Measurements from ENCODE around the gene ACTL8. TPM values are rescaled to one million over a fixed set of nuclear protein-coding genes. Genes with fewer than 3 reads are reported as not detected.

Gene ACTL8
- total and polyA plus RNA-seq, 2 of the 4 experiments (the other 2 are of a cell fraction) = under 0.01 to 0.07 TPM

DNA sequence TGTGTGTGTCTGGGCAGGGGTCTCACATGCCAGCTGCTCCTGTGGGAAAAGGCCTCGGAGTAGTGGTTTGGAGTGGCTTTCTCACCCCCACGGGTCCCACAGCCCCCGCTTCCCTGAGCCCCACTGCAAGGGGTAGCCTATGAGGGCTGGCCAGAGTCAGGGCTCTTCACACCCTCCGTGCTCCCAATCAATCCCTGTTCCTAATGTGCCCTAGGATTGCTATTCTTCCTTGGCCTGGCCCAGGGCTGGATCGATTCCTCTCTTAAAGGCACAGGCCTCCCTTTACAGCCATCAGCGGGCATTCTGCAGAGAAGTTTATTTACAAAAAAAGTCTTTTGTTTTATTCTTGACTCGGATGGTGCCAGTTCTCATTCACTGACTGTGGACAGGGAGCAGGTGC, 19.3 kb upstream of the ACTL8 start:
- no peak overlapping the region for H3K14ac ChIP-seq (replicated peaks; ENCODE audit: low read depth, low read length)
- H4K8ac ChIP-seq (ENCODE audit: low read depth in 2 of 2, low read length in 2 of 2) = no peak overlapping the region
- no peak overlapping the region for H3K4ac ChIP-seq (ENCODE audit: low read depth, low read length)
- intact Hi-C loops (cut with micrococcal nuclease) (no loop called here), dilution Hi-C loops (cut with HindIII; ENCODE audit: low sequenced_read_pairs, unreplicated experiment) (no loop called here), in situ Hi-C loops (cut with MboI; ENCODE audit: low sequenced_read_pairs) (no loop called here)
- H4K91ac ChIP-seq (ENCODE audit: insufficient read depth, low read depth, low read length) = no peak overlapping the region
- H3K4me3 ChIP-seq (ENCODE audit: insufficient read depth, low read depth, low read length) = no peak overlapping the region
- no peaks in the 10 kb centered on the region for H3K4me1 ChIP-seq (ENCODE audit: control insufficient read depth, insufficient read depth, low read length)
- no peaks in the 10 kb centered on the region for H4K20me1 ChIP-seq (ENCODE audit: insufficient read depth, low read length)
- no peak overlapping the region for H2AK9ac ChIP-seq (replicated peaks; ENCODE audit: low read depth, low read length, poor library complexity)
- no peak overlapping the region for H3K18ac ChIP-seq (ENCODE audit: low read depth, low read length)
- no peak overlapping the region for H2BK20ac ChIP-seq (ENCODE audit: low read depth, low read length)
- DNase-seq = no peak
- no peak overlapping the region for H2AFZ ChIP-seq (replicated peaks; ENCODE audit: low read length, poor library complexity)
- no peak overlapping the region for H4K5ac ChIP-seq (ENCODE audit: low read depth, low read length)
- TF ChIP-seq NFE2L2 (IDR thresholded peaks at IDR 0.05; ENCODE audit: low read depth, low read length) (no peak), POLR2A (IDR thresholded peaks at IDR 0.05; ENCODE audit: low read depth, low read length) (no peak), RFX5 (IDR thresholded peaks at IDR 0.05; ENCODE audit: low read depth, low read length) (no peak), RCOR1 (IDR thresholded peaks at IDR 0.05; ENCODE audit: insufficient replicate concordance, low read length) (no peak), MAZ (IDR thresholded peaks at IDR 0.05; ENCODE audit: borderline replicate concordance, low read depth, low read length) (no peak), FOS (IDR thresholded peaks at IDR 0.05; ENCODE audit: low read depth, low read length) (no peak), MAFK (IDR thresholded peaks at IDR 0.05; ENCODE audit: low read depth, low read length) (no peak), CHD1 (IDR thresholded peaks at IDR 0.05; ENCODE audit: low read depth, low read length) (no peak), CEBPB (IDR thresholded peaks at IDR 0.05; ENCODE audit: low read depth, low read length) (no peak), RAD21 (IDR thresholded peaks at IDR 0.05; ENCODE audit: low read length) (no peak), MXI1 (IDR thresholded peaks at IDR 0.05; ENCODE audit: borderline replicate concordance, low read depth, low read length) (no peak), SMC3 (IDR thresholded peaks at IDR 0.05; ENCODE audit: low read depth, low read length) (no peak)
- TF ChIP-seq, protein P1, sequence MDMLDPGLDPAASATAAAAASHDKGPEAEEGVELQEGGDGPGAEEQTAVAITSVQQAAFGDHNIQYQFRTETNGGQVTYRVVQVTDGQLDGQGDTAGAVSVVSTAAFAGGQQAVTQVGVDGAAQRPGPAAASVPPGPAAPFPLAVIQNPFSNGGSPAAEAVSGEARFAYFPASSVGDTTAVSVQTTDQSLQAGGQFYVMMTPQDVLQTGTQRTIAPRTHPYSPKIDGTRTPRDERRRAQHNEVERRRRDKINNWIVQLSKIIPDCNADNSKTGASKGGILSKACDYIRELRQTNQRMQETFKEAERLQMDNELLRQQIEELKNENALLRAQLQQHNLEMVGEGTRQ (IDR thresholded peaks at IDR 0.05; ENCODE audit: low read depth, low read length) = no peak
- TF ChIP-seq, protein P2, sequence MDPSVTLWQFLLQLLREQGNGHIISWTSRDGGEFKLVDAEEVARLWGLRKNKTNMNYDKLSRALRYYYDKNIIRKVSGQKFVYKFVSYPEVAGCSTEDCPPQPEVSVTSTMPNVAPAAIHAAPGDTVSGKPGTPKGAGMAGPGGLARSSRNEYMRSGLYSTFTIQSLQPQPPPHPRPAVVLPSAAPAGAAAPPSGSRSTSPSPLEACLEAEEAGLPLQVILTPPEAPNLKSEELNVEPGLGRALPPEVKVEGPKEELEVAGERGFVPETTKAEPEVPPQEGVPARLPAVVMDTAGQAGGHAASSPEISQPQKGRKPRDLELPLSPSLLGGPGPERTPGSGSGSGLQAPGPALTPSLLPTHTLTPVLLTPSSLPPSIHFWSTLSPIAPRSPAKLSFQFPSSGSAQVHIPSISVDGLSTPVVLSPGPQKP (IDR thresholded peaks at IDR 0.05; ENCODE audit: borderline replicate concordance, low read depth, low read length) = no peak
- TF ChIP-seq, protein P3, sequence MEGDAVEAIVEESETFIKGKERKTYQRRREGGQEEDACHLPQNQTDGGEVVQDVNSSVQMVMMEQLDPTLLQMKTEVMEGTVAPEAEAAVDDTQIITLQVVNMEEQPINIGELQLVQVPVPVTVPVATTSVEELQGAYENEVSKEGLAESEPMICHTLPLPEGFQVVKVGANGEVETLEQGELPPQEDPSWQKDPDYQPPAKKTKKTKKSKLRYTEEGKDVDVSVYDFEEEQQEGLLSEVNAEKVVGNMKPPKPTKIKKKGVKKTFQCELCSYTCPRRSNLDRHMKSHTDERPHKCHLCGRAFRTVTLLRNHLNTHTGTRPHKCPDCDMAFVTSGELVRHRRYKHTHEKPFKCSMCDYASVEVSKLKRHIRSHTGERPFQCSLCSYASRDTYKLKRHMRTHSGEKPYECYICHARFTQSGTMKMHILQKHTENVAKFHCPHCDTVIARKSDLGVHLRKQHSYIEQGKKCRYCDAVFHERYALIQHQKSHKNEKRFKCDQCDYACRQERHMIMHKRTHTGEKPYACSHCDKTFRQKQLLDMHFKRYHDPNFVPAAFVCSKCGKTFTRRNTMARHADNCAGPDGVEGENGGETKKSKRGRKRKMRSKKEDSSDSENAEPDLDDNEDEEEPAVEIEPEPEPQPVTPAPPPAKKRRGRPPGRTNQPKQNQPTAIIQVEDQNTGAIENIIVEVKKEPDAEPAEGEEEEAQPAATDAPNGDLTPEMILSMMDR (conservative IDR thresholded peaks at IDR 0.05; ENCODE audit: low read depth, low read length) = no peak
- no peak overlapping the region for H2AK5ac ChIP-seq (ENCODE audit: low read depth, low read length)
- H3K79me1 ChIP-seq (ENCODE audit: low read depth in 1 of 2, low read length in 2 of 2) = no peaks in the 10 kb centered on the region
- H3K9ac ChIP-seq (ENCODE audit: low read depth, low read length) = no peak overlapping the region
- H2BK5ac ChIP-seq (ENCODE audit: low read depth, low read length, poor library complexity, severe bottlenecking) = no peak overlapping the region
- H3K36me3 ChIP-seq (ENCODE audit: control insufficient read depth, insufficient read depth, low read length) = no peaks in the 10 kb centered on the region
- no peak overlapping the region for H3K56ac ChIP-seq (ENCODE audit: extremely low read depth, insufficient read depth, low read length)
- no peak overlapping the region for H3K4me2 ChIP-seq (ENCODE audit: low read depth, low read length)
- no peak overlapping the region for H3K23ac ChIP-seq (ENCODE audit: low read depth, low read length)
- CTCF ChIA-PET = no interaction called here
- no peaks in the 10 kb centered on the region for H3K9me3 ChIP-seq (ENCODE audit: control insufficient read depth, insufficient read depth, low read length)
- H3K27me3 ChIP-seq (ENCODE audit: control insufficient read depth, insufficient read depth, low read length) = peaks cover 26% of the 10 kb centered on the region
- BruUV-seq (replicated peaks) = no TSS peak
- H2BK15ac ChIP-seq (ENCODE audit: low read depth, low read length) = no peak overlapping the region
- H2BK120ac ChIP-seq (ENCODE audit: low read depth, low read length) = no peak overlapping the region
- no peak for ATAC-seq (ENCODE audit: low read depth)
- no peak overlapping the region for H3K27ac ChIP-seq (ENCODE audit: insufficient read depth, low read length)
- 31% methylated on average over 2 of the region's 7 CpGs; no CpG with 5 or more reads in 1 of the 2 experiments for WGBS, 2 experiments (ENCODE audit: extremely low coverage in 2 of 2, insufficient read length in 1 of 2)
- POLR2A ChIA-PET (ENCODE audit: unreplicated experiment) = no interaction called here
- no peaks in the 10 kb centered on the region for H3K9me1 ChIP-seq (ENCODE audit: insufficient read depth, low read length)

Data from IMR-90 (cell line).